Occipital lobe (tissue), 2 donors: Measurements from ENCODE around the gene ZNF433. TPM values are rescaled to one million over a fixed set of nuclear protein-coding genes. Genes with fewer than 3 reads are reported as not detected.
A peak's percentile ranks its signal among the peaks of the same experiment; 100 is the strongest.
"Not testable (repeated sequence)": the region's sequence is repeated elsewhere in the genome, so short reads cannot be mapped to it uniquely, and the experiment has no call there.

ENCODE experiments used
- DNase-seq: peaks from one replicate; lab custom pipeline; 2025; lab: John Stamatoyannopoulos, UW
- total RNA-seq: library from RNA; depleted of rRNA; stranded (reverse); fragments of >200 nt; gene quantifications from one replicate; pipeline ENCODE4 v1.2.3, GENCODE V29; 2014

ZNF433 gene
- 19.5 TPM for total RNA-seq

DNA sequence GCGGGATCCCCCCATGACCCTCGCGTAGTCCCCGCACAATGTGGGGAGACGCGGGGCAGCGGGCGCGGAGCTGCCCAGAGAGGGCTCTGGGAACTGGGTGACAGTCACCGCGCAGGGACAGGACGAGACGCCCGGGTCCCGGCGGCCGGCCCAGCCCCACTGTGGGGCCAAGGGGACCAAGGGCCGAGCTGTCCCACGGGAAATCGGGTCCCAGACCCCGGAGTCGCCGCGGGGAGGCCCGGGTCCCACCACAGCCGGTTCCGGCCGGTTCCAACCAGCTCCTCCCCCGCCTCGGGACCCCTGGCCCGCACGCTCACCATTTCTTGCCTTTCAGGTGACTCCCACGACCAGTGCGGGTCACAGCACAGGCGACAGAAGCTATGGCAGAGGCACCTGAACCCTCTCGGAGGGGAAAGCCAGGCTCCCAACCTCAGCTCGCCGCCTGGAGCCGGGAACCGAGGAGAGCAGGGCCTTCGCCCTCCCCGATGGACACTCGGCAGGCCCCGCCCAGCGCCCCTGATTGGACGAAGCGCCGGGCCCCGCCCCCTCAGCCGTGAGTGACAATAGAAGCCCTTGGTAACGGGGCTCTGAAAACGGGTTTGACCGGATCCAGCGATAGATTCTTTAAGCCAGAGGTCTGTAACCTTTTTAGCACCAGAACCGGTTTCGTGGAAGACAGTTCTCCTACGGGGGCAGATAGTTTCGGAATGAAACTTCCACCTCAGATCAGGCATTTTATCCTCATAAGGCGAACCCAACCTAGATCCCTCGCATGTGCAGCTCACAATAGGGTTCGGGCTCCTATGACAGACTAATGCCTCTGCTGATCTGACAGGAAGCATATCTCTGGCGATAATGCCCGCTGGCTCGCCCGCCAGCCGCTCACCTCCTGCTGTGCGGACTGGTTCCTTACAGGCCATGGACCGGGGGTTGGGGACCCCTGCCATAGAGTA lies at the start of gene ZNF433:
Gene ZNF433 (minus strand): TSS at position 460 of the 953 bp plus-strand sequence. CDS start 140 bp downstream, at position 320.
- peak; percentile 86 for DNase-seq

DNA sequence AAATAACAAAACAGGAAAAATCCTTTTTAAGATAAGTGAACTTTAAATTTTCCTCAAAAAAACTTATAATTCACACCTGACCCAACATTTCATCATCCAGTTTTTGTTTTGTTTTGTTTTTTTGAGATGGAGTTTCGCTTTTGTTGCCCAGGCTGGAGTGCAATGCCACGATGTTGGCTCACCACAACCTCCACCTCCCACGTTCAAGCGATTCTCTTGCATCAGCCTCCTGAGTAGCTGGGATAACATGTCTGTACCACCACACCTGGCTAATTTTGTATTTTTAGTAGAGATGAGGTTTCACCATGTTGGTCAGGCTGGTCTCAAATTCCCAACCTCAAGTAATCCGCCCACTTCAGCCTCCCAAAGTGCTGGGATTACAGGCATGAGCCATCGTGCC lies 47.9 kb upstream of the ZNF433 start:
- not testable (repeated sequence) for DNase-seq

- no peak for DNase-seq
These were observed 41.9 kb upstream of the ZNF433 start for GRCh38 chr19:12077375-12077774.

DNA sequence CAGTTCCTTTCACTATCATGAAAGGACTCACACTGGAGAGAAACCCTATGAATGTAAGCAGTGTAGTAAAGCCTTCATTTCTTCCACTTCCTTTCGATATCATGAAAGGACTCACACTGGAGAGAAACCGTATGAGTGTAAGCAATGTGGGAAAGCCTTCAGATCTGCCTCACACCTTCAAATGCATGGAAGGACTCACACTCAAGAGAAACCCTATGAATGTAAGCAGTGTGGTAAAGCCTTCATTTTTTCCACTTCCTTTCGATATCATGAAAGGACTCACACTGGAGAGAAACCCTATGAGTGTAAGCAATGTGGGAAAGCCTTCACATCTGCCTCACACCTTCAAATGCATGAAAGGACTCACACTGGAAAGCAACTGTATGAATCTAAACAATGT lies 40.9 kb upstream of the ZNF433 start:
- not testable (repeated sequence) for DNase-seq

GRCh38 chr19:12075538-12076139 lies 40.2 kb upstream of the ZNF433 start:
- no peak for DNase-seq

DNA sequence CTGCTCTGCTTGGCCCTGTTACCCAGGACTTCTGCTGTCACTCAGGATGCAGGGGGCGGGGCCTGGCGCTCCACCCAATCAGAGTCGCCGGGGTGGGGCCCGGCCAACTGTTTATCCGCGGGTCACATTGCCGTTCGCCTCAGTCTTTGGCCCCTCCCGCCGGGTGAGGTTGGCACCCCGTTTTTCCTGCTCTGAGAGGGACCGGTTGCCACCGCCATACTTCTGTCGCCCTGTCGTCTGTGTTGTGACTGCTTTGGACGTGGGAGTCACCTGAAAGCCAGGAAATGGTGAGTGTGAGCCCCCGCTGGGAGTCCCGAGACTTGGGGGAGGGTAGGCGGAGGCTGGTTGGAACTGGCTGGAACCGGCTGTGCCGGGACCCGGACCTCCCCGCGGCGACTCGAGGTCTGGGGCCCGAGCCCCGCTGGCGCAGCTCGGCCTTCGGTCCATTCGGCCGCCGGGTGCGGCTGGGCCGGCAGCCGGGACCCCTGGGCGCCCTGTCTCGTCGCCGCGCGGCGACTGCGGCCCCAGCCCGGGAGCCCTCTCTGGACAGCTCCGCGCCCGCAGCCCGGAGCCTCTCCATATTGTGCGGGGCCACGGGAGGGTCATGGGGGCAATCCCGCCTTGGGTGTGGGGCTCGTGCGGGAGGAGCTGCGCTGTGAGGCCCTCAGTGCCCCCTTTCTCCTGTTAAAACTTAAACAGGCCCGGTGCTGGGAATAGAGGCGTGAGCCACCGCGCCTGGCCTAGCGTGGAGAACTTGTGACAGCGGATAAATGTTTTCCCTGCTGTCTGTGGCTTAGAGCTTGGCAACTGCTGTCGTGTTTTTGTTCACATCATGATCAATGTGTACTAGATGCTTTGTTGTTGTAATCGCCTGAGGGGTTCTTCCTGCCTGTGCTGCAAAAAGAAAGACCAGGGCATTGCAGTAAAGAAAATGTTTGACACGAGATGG lies 29.4 kb upstream of the ZNF433 start, which contains the start of gene ZNF844:
Gene ZNF844 (plus strand): TSS at position 142 of the 949 bp plus-strand sequence. CDS start 143 bp downstream, at position 285.
- peak; percentile 93 for DNase-seq

GRCh38 chr19:12055784-12056183 lies 20.3 kb upstream of the ZNF433 start:
- DNase-seq: no peak

GRCh38 chr19:12052497-12053169 lies 17.2 kb upstream of the ZNF433 start, which contains the start of gene ZNF878:
TSS of gene ZNF878 (minus strand) at chr19:12052961. CDS start at chr19:12052801, 160 bp downstream.
- DNase-seq: peak; percentile 73

GRCh38 chr19:12052091-12052496 lies 16.6 kb upstream of the ZNF433 start:
- no peak for DNase-seq

DNA sequence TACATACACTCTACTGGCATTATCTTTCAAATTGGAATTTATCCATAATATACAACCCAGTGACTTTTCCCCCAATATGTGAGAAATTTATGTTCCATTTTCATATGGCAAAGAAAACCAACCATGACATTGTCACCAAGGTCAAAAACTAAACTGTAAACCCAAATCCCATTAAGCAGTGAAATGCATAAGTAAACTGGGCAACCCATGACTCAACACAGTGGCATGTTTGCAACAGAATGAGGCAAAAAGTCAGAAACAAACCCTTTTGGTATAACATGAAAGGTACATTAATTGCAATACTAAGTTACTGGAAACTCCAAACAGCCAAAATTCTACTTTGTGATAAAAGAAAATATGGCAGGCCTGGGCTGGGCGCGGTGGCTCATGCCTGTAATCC lies 12.4 kb upstream of the ZNF433 start:
- DNase-seq: no peak

DNA sequence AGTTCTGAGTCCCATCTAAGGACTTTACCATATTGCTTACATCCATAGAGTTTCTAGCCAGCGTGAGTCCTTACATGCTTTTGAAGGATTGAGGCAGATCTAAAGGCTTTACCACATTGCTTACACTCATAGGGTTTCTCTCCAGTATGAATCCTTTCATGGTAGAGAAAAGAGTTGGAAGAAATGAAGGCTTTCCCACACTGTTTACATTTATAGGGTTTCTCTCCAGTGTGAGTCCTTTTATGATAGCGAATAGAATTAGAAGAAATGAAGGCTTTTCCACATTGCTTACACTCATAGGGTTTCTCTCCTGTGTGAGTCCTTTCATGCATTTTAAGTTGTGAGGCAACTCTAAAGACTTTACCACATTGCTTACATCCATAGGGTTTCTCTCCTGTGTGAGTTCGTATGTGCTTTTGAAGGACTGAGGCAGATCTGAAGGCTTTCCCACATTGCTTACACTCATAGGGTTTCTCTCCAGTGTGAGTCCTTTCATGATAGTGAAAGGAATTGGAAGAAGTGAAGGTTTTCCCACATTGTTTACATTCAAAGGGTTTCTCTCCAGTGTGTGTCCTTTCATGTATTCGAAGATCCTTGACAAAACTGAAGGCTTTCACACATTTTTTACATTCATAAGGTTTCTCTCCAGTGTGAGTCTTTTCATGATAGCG lies 8.4 kb upstream of the ZNF433 start:
- DNase-seq: no peak

DNA sequence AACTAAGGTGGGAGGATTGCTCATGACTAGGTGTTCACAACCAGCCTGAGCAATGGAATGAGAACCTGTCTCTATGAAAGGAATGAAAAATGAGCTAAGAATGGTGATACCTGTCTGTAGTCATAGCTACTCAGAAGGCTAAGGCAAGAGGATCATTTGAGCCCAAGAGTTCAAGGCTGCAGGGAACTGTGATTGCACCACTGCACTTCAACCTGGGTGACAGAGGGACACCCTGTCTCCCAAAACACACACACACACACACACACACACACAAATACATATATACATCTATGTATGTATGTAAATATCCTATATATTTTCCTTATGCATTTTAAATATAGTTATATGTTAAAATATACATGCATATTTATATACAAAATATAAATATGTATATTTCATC lies 7.4 kb upstream of the ZNF433 start:
- no peak for DNase-seq

DNA sequence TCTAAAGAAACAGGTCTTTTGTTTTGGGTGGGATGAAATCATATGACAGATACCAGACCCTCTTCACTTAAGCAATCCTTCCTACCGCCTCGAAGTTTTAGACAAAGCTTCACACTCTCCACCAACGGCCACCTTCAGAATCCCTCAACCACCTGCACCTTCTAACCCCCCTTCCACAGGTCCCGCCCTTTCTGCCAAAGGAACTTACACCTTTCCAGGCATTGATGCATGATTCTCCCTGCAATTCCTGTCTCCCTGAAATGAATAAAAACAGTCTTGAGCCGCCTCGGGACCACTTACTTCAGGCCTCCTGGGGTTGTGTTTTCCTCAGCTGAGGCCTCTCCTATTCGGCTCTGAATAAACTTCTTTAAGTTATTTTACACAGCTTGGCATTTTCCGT lies 859 bp downstream of the ZNF433 start:
- no peak for DNase-seq

DNA sequence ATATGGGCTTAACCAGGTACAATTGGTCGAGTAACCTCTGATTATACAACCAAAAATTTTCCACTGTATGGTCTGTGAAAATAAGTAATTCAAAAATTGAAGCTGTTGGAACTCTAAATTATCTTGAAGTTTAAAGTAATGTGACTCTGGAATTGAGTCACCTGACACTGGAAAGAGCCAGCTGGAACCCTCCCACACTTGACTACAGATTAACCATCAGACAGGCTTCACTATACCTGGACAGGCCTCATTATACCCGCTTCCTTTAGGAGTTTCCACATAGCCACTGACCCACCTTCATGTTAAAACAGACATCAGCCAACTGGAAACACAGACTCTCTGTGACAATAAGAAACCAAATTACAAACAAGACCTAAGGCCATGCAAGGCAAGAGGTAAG lies 1.3 kb downstream of the ZNF433 start:
- DNase-seq: no peak

DNA sequence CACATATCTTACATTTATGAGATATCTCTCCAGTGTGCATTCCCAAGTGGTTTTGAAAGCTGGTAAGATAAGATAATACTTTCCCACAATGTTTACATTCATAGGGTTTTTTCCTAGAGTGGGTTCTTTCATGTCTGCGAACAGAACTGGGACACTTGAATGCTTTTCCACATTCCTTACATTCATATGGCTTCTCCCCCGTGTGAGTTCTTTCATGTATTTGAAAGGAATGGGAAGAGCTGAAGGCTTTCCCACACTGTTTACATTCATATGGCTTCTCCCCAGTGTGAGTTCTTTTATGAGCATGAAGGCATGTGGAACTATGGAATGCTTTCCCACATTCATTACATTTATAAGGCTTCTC lies 19.7 kb downstream of the ZNF433 start:
- DNase-seq: no peak

GRCh38 chr19:12015015-12015752 lies 20.3 kb downstream of the ZNF433 start:
- DNase-seq: no peak

DNA sequence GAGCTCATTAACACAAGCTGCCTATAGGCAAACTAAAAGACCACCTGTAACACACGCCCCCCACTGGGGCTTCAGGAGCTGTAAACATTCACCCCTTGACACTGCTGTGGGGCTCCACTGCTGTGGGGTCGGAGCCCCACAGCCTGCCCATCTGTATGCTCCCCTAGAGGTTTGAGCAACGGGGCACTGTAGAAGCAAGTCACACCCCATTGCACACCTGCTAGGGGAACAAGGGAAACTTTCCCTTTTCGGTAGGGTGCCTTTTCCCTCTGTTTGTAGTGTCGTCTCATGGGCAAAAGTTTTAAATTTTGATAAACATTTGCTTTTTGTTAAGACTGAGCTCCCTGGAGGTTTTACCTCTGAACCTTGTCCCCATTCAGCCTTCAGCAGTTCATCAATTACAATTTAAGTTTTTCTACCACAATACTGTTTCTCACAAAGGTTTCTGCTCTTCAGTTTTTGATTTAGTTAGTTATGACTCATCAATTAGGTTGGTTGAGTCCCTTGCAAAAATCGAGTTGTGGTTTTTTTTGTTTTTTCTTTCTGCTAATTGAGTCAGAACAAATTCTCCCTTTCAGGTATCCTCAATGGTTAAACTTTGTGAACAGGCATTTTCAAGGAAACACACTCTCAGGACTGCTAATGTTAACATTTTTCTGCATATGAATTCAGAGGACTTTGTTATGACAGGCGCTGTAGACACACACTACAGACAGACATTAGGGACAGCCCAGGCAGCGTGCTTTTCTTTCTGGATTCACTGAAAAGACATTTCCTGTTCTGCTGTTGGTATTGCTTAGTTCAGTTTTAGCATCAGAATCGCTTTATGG lies 35.1 kb downstream of the ZNF433 start:
- DNase-seq: no peak

- no peak for DNase-seq
These were observed 40.3 kb downstream of the ZNF433 start for GRCh38 chr19:11995174-11995573.

DNA sequence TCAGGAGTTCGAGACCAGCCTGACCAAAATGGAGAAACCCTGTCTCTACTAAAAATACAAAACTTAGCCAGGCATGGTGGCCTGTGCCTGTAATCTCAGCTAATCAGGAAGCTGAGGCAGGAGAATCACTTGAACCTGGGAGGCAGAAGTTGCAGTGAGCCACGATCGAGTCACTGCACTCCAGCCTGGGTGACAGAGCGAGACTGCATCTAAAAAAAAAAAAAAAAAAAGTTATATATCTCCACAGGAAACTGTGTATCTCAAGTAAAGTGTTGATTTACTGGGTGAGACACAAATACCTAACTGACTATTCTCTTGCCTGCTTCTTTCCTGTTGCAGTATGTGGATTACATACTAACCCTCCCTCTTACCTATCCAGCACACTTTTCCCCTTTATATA lies 43.6 kb downstream of the ZNF433 start:
- not testable (repeated sequence) for DNase-seq
